Central memory CD4-positive, alpha-beta T cell (primary cell): Measurements from ENCODE around the gene UMODL1.

ENCODE experiments used
- DNase-seq: peaks from one replicate; pipeline ENCODE4 v3.0.0; 2022

UMODL1 gene

GRCh38 chr21:42081138-42081537 is 10.0 kb downstream of the UMODL1 start:
- DNase-seq, result no peak

- no peak for DNase-seq
Observed at GRCh38 chr21:42081931-42082381, 10.8 kb downstream of the UMODL1 start.

GRCh38 chr21:42082501-42083360 is 11.6 kb downstream of the UMODL1 start:
- DNase-seq, result no peak

GRCh38 chr21:42083361-42083690 is 12.2 kb downstream of the UMODL1 start:
- no peak for DNase-seq

GRCh38 chr21:42084079-42084478 is 13.0 kb downstream of the UMODL1 start:
- DNase-seq, result no peak

- no peak for DNase-seq
Observed at GRCh38 chr21:42085246-42086077, 14.3 kb downstream of the UMODL1 start.

- DNase-seq, result no peak
Observed at GRCh38 chr21:42086969-42087368, 15.9 kb downstream of the UMODL1 start.

GRCh38 chr21:42088148-42088547 is 17.0 kb downstream of the UMODL1 start:
- no peak for DNase-seq

- DNase-seq, result no peak
Observed at GRCh38 chr21:42088658-42089057, 17.5 kb downstream of the UMODL1 start.

- DNase-seq, result no peak
Observed at GRCh38 chr21:42089093-42089631, 18.0 kb downstream of the UMODL1 start.

- DNase-seq, result no peak
Observed at GRCh38 chr21:42089665-42090310, 18.7 kb downstream of the UMODL1 start.

GRCh38 chr21:42091899-42092508 is 20.9 kb downstream of the UMODL1 start:
- no peak for DNase-seq

GRCh38 chr21:42092771-42093170 is 21.7 kb downstream of the UMODL1 start:
- DNase-seq, result no peak

GRCh38 chr21:42093186-42093585 is 22.1 kb downstream of the UMODL1 start:
- no peak for DNase-seq

- no peak for DNase-seq
Observed at GRCh38 chr21:42093991-42094421, 22.9 kb downstream of the UMODL1 start.

- no peak for DNase-seq
Observed at GRCh38 chr21:42094811-42095210, 23.7 kb downstream of the UMODL1 start.

- no peak for DNase-seq
Observed at GRCh38 chr21:42095581-42095980, 24.5 kb downstream of the UMODL1 start.

- no peak for DNase-seq
Observed at GRCh38 chr21:42096566-42096965, 25.4 kb downstream of the UMODL1 start.

- no peak for DNase-seq
Observed at GRCh38 chr21:42097274-42097673, 26.2 kb downstream of the UMODL1 start.

GRCh38 chr21:42097860-42098454 is 26.8 kb downstream of the UMODL1 start:
- DNase-seq, result no peak

GRCh38 chr21:42098957-42099505 is 27.9 kb downstream of the UMODL1 start:
- DNase-seq, result no peak

GRCh38 chr21:42101246-42101645 is 30.1 kb downstream of the UMODL1 start:
- DNase-seq, result no peak
